AG20443 (cell line): ENCODE measurements around the gene GGACT.
A peak's percentile ranks its signal among the peaks of the same experiment; 100 is the strongest.
"Not testable (repeated sequence)": the region's sequence is repeated elsewhere in the genome, so short reads cannot be mapped to it uniquely, and the experiment has no call there.

ENCODE experiments used
- DNase-seq: peaks from one replicate; pipeline ENCODE4 v3.0.0; 2012; ENCODE audit warnings: low spot score, mixed read lengths

The GGACT gene

GRCh38 chr13:100529666-100530377, 58.8 kb downstream of the GGACT start:
- DNase-seq = no peak

- no peak for DNase-seq
These were observed 59.8 kb downstream of the GGACT start for GRCh38 chr13:100528820-100529219.

- DNase-seq = no peak
These were observed 60.2 kb downstream of the GGACT start for GRCh38 chr13:100528353-100528752.

GRCh38 chr13:100527644-100528043, 60.9 kb downstream of the GGACT start:
- DNase-seq = no peak

GRCh38 chr13:100526318-100527000, 62.1 kb downstream of the GGACT start:
- no peak for DNase-seq

GRCh38 chr13:100525453-100526317, 62.9 kb downstream of the GGACT start:
- DNase-seq = no peak

GRCh38 chr13:100524688-100525087, 63.9 kb downstream of the GGACT start:
- not testable (repeated sequence) for DNase-seq

- no peak for DNase-seq
These were observed 64.6 kb downstream of the GGACT start for GRCh38 chr13:100523981-100524386.

- DNase-seq = no peak
These were observed 65.2 kb downstream of the GGACT start for GRCh38 chr13:100523411-100523810.

- DNase-seq = no peak
These were observed 65.8 kb downstream of the GGACT start for GRCh38 chr13:100522618-100523309.

GRCh38 chr13:100521851-100522617, 66.6 kb downstream of the GGACT start:
- no peak for DNase-seq

- DNase-seq = no peak
These were observed 67.4 kb downstream of the GGACT start for GRCh38 chr13:100520936-100521850.

- DNase-seq = no peak
These were observed 69.0 kb downstream of the GGACT start for GRCh38 chr13:100519626-100520025.

- no peak for DNase-seq
These were observed 70.1 kb downstream of the GGACT start for GRCh38 chr13:100518394-100519062.

GRCh38 chr13:100517728-100518127, 70.9 kb downstream of the GGACT start:
- no peak for DNase-seq

- no peak for DNase-seq
These were observed 71.5 kb downstream of the GGACT start for GRCh38 chr13:100517135-100517534.

GRCh38 chr13:100515410-100515800, 73.2 kb downstream of the GGACT start:
- DNase-seq = no peak

GRCh38 chr13:100514788-100515409, 73.7 kb downstream of the GGACT start:
- DNase-seq = peak; percentile 94

- no peak for DNase-seq
These were observed 74.5 kb downstream of the GGACT start for GRCh38 chr13:100513987-100514670.
